ENCODE results near the gene ETV5.

GRCh38 chr3:186117521-186118134, 8.7 kb upstream of the ETV5 start:
- TF ChIP-seq, protein P1, sequence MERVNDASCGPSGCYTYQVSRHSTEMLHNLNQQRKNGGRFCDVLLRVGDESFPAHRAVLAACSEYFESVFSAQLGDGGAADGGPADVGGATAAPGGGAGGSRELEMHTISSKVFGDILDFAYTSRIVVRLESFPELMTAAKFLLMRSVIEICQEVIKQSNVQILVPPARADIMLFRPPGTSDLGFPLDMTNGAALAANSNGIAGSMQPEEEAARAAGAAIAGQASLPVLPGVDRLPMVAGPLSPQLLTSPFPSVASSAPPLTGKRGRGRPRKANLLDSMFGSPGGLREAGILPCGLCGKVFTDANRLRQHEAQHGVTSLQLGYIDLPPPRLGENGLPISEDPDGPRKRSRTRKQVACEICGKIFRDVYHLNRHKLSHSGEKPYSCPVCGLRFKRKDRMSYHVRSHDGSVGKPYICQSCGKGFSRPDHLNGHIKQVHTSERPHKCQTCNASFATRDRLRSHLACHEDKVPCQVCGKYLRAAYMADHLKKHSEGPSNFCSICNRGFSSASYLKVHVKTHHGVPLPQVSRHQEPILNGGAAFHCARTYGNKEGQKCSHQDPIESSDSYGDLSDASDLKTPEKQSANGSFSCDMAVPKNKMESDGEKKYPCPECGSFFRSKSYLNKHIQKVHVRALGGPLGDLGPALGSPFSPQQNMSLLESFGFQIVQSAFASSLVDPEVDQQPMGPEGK (CRISPR knock-in tag; IDR thresholded peaks at IDR 0.05; ENCODE audit: borderline replicate concordance), result no peak
- TF ChIP-seq, protein P2, sequence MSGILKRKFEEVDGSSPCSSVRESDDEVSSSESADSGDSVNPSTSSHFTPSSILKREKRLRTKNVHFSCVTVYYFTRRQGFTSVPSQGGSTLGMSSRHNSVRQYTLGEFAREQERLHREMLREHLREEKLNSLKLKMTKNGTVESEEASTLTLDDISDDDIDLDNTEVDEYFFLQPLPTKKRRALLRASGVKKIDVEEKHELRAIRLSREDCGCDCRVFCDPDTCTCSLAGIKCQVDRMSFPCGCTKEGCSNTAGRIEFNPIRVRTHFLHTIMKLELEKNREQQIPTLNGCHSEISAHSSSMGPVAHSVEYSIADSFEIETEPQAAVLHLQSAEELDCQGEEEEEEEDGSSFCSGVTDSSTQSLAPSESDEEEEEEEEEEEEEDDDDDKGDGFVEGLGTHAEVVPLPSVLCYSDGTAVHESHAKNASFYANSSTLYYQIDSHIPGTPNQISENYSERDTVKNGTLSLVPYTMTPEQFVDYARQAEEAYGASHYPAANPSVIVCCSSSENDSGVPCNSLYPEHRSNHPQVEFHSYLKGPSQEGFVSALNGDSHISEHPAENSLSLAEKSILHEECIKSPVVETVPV (CRISPR knock-in tag; IDR thresholded peaks at IDR 0.05), result no peak
- TF ChIP-seq ZNF8 (CRISPR knock-in tag; IDR thresholded peaks at IDR 0.05) (no peak), SNAI2 (CRISPR knock-in tag; IDR thresholded peaks at IDR 0.05) (no peak), ARNTL (CRISPR knock-in tag; IDR thresholded peaks at IDR 0.05; ENCODE audit: borderline replicate concordance, low read depth) (no peak), ZFP3 (CRISPR knock-in tag; IDR thresholded peaks at IDR 0.05) (no peak), ZNF70 (CRISPR knock-in tag; IDR thresholded peaks at IDR 0.05) (no peak), ZFP30 (CRISPR knock-in tag; IDR thresholded peaks at IDR 0.05) (no peak), BACH2 (CRISPR knock-in tag; IDR thresholded peaks at IDR 0.05; ENCODE audit: borderline replicate concordance) (no peak), TOX (CRISPR knock-in tag; IDR thresholded peaks at IDR 0.05; ENCODE audit: borderline replicate concordance) (no peak)
- TF ChIP-seq, protein P3, sequence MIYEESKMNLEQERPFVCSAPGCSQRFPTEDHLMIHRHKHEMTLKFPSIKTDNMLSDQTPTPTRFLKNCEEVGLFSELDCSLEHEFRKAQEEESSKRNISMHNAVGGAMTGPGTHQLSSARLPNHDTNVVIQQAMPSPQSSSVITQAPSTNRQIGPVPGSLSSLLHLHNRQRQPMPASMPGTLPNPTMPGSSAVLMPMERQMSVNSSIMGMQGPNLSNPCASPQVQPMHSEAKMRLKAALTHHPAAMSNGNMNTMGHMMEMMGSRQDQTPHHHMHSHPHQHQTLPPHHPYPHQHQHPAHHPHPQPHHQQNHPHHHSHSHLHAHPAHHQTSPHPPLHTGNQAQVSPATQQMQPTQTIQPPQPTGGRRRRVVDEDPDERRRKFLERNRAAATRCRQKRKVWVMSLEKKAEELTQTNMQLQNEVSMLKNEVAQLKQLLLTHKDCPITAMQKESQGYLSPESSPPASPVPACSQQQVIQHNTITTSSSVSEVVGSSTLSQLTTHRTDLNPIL (CRISPR knock-in tag; IDR thresholded peaks at IDR 0.05; ENCODE audit: low read depth), result no peak
- TF ChIP-seq, protein P4, sequence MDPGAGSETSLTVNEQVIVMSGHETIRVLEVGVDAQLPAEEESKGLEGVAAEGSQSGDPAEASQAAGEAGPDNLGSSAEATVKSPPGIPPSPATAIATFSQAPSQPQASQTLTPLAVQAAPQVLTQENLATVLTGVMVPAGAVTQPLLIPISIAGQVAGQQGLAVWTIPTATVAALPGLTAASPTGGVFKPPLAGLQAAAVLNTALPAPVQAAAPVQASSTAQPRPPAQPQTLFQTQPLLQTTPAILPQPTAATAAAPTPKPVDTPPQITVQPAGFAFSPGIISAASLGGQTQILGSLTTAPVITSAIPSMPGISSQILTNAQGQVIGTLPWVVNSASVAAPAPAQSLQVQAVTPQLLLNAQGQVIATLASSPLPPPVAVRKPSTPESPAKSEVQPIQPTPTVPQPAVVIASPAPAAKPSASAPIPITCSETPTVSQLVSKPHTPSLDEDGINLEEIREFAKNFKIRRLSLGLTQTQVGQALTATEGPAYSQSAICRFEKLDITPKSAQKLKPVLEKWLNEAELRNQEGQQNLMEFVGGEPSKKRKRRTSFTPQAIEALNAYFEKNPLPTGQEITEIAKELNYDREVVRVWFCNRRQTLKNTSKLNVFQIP (CRISPR knock-in tag; IDR thresholded peaks at IDR 0.05; ENCODE audit: borderline replicate concordance, low read depth), result no peak
